GM06990 (cell line): ENCODE measurements around the gene PIM2.

Experiments
- DNase-seq: peaks from one replicate; pipeline ENCODE4 v3.0.0-alpha.2; 2011; ENCODE audit not compliant: insufficient read length; ENCODE audit errors: extremely low read depth
- H3K27me3 ChIP-seq: replicated peaks from 2 replicates; pipeline ENCODE4 v1.6.0; 2011; ENCODE audit warnings: low read length; ENCODE audit not compliant: control insufficient read depth, insufficient read depth
- H3K36me3 ChIP-seq: 2 replicates; pipeline ENCODE4 v1.5.1; 2011; ENCODE audit warnings: low read length; ENCODE audit not compliant: control insufficient read depth, insufficient read depth
- H3K4me3 ChIP-seq: replicated peaks from 2 replicates; pipeline ENCODE4 v1.5.1; 2011; ENCODE audit warnings: low read depth, mild to moderate bottlenecking, control low read depth, low read length
- TF ChIP-seq, protein P1 (sequence below): IDR thresholded peaks from 2 replicates; pipeline ENCODE4 v1.5.1; 2011; ENCODE audit warnings: low read length, control low read depth, mild to moderate bottlenecking, inconsistent platforms; ENCODE audit not compliant: insufficient read depth, poor library complexity, severe bottlenecking

Gene PIM2

DNA sequence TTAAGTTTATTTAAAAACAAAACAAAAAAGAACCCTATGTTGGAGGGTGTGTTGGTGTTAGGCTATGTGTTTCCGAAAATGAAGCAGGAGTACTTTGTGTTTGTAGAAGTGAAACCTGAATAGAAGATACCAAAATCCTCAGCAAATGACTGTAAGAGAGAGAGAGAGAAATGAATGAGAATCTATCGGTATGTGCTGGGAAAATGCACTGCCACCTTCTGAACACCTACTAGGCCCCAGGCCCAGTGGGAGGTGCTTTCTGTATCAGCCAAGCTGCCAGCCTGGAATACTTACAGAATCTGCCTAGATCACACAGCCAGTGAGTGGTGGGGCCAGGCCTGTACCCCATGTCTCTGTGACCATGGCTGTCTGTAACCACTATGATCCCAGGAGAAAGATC is 14.9 kb upstream of the PIM2 start:
- peaks cover 3% of the 10 kb centered on the region for H3K36me3 ChIP-seq
- TF ChIP-seq, protein P1, sequence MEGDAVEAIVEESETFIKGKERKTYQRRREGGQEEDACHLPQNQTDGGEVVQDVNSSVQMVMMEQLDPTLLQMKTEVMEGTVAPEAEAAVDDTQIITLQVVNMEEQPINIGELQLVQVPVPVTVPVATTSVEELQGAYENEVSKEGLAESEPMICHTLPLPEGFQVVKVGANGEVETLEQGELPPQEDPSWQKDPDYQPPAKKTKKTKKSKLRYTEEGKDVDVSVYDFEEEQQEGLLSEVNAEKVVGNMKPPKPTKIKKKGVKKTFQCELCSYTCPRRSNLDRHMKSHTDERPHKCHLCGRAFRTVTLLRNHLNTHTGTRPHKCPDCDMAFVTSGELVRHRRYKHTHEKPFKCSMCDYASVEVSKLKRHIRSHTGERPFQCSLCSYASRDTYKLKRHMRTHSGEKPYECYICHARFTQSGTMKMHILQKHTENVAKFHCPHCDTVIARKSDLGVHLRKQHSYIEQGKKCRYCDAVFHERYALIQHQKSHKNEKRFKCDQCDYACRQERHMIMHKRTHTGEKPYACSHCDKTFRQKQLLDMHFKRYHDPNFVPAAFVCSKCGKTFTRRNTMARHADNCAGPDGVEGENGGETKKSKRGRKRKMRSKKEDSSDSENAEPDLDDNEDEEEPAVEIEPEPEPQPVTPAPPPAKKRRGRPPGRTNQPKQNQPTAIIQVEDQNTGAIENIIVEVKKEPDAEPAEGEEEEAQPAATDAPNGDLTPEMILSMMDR: no peak
- no peak for DNase-seq
- H3K27me3 ChIP-seq: no peaks in the 10 kb centered on the region
- H3K4me3 ChIP-seq: no peak overlapping the region

DNA sequence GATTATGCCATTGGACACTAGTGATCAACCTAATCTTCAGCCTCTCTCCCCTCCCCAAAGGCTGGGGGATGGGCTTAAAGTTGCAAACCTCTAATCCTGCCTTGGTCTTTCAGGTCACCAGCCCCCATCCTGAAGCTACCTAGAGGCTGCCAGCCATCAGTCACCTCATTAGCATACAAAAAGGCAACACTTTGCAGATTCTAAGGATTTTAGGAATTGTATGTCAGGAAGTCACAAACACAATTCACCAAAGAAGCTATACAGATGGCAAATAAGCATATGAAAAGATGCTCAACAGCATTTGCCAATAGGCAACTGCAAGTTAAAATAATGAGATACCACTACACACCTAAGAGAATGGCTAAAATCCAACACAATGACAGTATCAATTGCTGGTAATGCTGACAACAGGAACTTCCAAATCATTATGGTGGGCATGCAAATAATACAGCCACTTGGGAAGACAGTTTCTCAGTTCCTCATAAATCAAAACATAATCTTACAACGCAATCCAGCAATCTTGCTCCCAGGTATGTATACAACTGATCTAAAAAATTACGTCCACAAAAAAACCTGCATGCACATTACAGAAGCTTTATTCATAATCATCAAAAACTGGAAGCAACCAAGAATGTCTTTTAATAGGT is 9.0 kb upstream of the PIM2 start:
- no peaks in the 10 kb centered on the region for H3K27me3 ChIP-seq
- DNase-seq: no peak
- H3K4me3 ChIP-seq: no peak overlapping the region
- TF ChIP-seq, protein P1: no peak
- H3K36me3 ChIP-seq: peaks cover 4% of the 10 kb centered on the region

DNA sequence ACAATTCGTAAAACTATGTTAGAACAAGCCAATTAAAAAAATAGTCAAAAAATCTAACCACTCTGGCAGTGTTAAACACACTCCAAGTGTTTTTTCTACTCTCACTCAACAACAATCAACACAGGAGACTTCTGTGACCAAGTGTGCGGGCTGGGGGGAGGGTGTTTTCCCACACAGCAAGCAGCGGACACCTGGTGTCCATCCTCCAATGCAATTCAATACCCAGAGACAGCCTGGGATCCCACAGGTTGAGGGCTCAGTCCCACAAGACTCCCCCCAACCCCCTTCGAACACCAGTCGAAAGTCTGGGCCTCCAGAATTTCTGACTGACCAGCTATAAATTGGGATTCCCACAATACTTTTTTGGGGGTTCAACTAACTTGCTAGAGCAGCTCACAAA is 8.3 kb upstream of the PIM2 start:
- H3K36me3 ChIP-seq: peaks cover 4% of the 10 kb centered on the region
- DNase-seq: no peak
- no peak overlapping the region for H3K4me3 ChIP-seq
- TF ChIP-seq, protein P1: no peak
- no peaks in the 10 kb centered on the region for H3K27me3 ChIP-seq

DNA sequence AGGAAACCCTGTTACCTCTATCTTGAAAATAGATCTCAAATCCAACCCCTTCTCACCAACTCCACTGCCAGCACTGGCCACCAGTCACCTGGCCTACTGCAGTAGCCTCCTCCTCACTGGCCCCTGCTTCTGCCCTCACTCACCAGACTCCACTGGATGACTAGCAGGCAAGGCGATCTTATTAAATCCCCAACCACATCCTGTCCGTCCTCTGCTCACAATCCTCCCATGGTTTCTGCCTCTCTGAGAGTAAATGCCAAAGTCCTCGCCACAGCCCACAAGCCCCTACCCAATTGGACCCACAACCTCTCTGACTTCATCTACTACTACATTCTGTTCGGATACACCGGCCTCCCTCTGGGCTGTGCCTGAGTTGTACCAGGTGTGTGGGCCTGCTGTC is 5.4 kb upstream of the PIM2 start:
- H3K4me3 ChIP-seq: no peak overlapping the region
- peaks cover 4% of the 10 kb centered on the region for H3K36me3 ChIP-seq
- H3K27me3 ChIP-seq: no peaks in the 10 kb centered on the region
- DNase-seq: no peak
- TF ChIP-seq, protein P1: no peak

DNA sequence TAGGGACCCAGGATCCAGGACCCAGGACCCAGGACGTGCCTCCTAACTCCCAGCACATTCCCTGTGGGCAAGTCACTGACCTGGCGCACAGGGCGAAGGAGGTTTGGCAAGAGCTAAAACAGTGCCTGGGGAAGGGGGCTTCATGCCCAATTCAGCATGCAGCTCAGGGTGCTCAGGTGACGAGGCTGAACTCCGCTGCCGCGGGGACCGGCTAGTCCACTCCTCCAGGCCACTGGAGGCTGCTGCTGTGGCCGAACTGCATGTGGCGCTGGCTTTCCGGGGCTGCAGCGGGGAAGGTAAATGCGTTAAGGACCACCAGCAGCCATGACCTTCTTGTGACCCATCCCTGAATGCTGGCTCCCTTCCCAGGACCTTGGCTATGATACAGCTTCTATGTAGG is 4.9 kb upstream of the PIM2 start:
- TF ChIP-seq, protein P1: no peak
- DNase-seq: no peak
- no peaks in the 10 kb centered on the region for H3K27me3 ChIP-seq
- H3K4me3 ChIP-seq: no peak overlapping the region
- peaks cover 4% of the 10 kb centered on the region for H3K36me3 ChIP-seq

DNA sequence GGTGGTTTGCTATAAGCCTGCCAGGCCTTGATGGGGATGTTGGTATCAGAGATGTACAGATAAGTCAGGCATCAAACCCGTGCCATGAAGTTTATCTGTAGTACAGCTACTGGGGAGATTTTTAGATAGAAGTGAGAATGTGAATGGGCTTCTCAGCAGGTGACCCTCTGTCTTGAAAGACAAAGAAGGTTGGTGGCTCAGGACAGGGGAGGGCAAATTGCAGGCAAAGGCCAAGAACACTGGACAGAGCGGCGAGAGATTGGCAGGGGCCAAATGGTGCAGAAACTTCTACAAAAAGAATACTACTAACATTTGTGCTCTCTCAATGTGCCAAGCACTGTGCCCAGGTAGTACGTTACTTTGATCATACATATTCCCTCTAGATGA is 1.9 kb upstream of the PIM2 start:
- DNase-seq: no peak
- no peak overlapping the region for H3K4me3 ChIP-seq
- no peaks in the 10 kb centered on the region for H3K27me3 ChIP-seq
- TF ChIP-seq, protein P1: no peak
- peaks cover 3% of the 10 kb centered on the region for H3K36me3 ChIP-seq
